ENCODE measurements around the gene AP3D1.

GRCh38 chr19:2111425-2111824 is 39.9 kb downstream of the AP3D1 start:
- TF ChIP-seq CTCF (IDR thresholded peaks at IDR 0.05; ENCODE audit: low read depth, low read length) (no peak), MAX (IDR thresholded peaks at IDR 0.05; ENCODE audit: low read depth, low read length) (no peak)
